ENCODE results near the gene CAT. TPM values are rescaled to one million over a fixed set of nuclear protein-coding genes. Genes with fewer than 3 reads are reported as not detected.

CAT gene
- polyA plus RNA-seq, 1 of the 3 experiments (the other 2 are of a cell fraction), result 26.6 TPM

GRCh38 chr11:34406413-34406812 lies 32.3 kb upstream of the CAT start:
- ChIA-PET POLR2A (no interaction called here), CTCF (interaction anchor here (1.2 to 2.1 kb wide), 2 partner anchors 41 to 86 kb away, joined by 4 to 7 read pairs; no protein-coding TSS in a partner anchor)
- Histone ChIP-seq H3K27me3 (ENCODE audit: insufficient read depth) (no peaks in the 10 kb centered on the region; the same call in 1 of the 2 replicates), H2AFZ (ENCODE audit: low read depth) (no peak overlapping the region), H3K79me2 (ENCODE audit: insufficient read depth) (no peaks in the 10 kb centered on the region), H3K4me1 (ENCODE audit: control insufficient read depth in 1 of 2, insufficient read depth in 2 of 2, low read depth in 1 of 2, low read length in 1 of 2) (no peaks in the 10 kb centered on the region), H4K20me1 (ENCODE audit: insufficient read depth) (no peaks in the 10 kb centered on the region), H3K36me3 (replicated peaks in 1 of 2; ENCODE audit: control insufficient read depth in 1 of 2, insufficient read depth in 2 of 2, low read length in 1 of 2) (no peaks in the 10 kb centered on the region), H3K4me2 (no peak overlapping the region), H3K4me3 (ENCODE audit: low read depth in 2 of 2, low read length in 1 of 2) (no peak overlapping the region), H3F3A (replicated peaks; ENCODE audit: insufficient read depth) (no peaks in the 10 kb centered on the region), H3K9me2 (no peaks in the 10 kb centered on the region), H3K27ac (ENCODE audit: low read depth in 2 of 2, low read length in 1 of 2) (no peak overlapping the region), H3K9ac (no peak overlapping the region), H3K9me3 (no peaks in the 10 kb centered on the region)
- TF ChIP-seq MAX (IDR thresholded peaks at IDR 0.05; ENCODE audit: low read depth) (no peak), RXRA (IDR thresholded peaks at IDR 0.05; ENCODE audit: borderline replicate concordance, low read depth) (no peak), GATA2 (CRISPR knock-in tag; IDR thresholded peaks at IDR 0.05) (no peak), CTCF (IDR thresholded peaks at IDR 0.05) (no peak), PBX3 (IDR thresholded peaks at IDR 0.05) (no peak), SMC3 (IDR thresholded peaks at IDR 0.05; ENCODE audit: low read depth, low read length) (no peak), POLR2AphosphoS5 (IDR thresholded peaks at IDR 0.05; ENCODE audit: low read depth, low read length) (no peak), NFIC (IDR thresholded peaks at IDR 0.05; ENCODE audit: borderline replicate concordance) (no peak), IRF3 (IDR thresholded peaks at IDR 0.05; ENCODE audit: low read depth, low read length) (no peak), USF2 (IDR thresholded peaks at IDR 0.05; ENCODE audit: borderline replicate concordance, low read depth, low read length) (no peak), RAD21 (IDR thresholded peaks at IDR 0.05; ENCODE audit: low read length) (no peak), JUND (IDR thresholded peaks at IDR 0.05) (no peak), RCOR1 (IDR thresholded peaks at IDR 0.05; ENCODE audit: low read length) (no peak), FOXM1 (IDR thresholded peaks at IDR 0.05; ENCODE audit: low read depth) (no peak), FOXJ3 (CRISPR knock-in tag; IDR thresholded peaks at IDR 0.05) (no peak), MEF2A (IDR thresholded peaks at IDR 0.05; ENCODE audit: borderline replicate concordance, low read depth) (no peak), RFX5 (IDR thresholded peaks at IDR 0.05; ENCODE audit: low read length) (no peak)
- DNase-seq, result no peak
- WGBS (ENCODE audit: low lambda C conversion rate), result 55% methylated on average over 3 of the region's 3 CpGs
